Tibial nerve (tissue), 4 donors: ENCODE data around the gene ABCC10.

ENCODE experiments used
- CTCF ChIP-seq, 5 experiments: fragments of 200-600 bp in 3 of 5; fragments of 450-650 bp in 2 of 5; sonication (generic) in 3 of 5; IDR thresholded peaks; one replicate each; pipeline ENCODE4 v1.5.1; 2016 to 2019; ENCODE audit warnings: antibody characterized with exemption in 5 of 5, mild to moderate bottlenecking in 3 of 5, moderate library complexity in 2 of 5
- EP300 ChIP-seq, 2 donors: sonication (generic); formaldehyde crosslinking; IDR thresholded peaks; one replicate each; pipeline ENCODE4 v1.6.1; 2017; ENCODE audit warnings: antibody characterized with exemption in 2 of 2, mild to moderate bottlenecking in 1 of 2
- POLR2A ChIP-seq, 2 donors: fragments of 450-650 bp; IDR thresholded peaks; one replicate each; pipeline ENCODE4 v1.6.1; 2017; ENCODE audit warnings: antibody characterized with exemption in 2 of 2, mild to moderate bottlenecking in 2 of 2, moderate library complexity in 2 of 2

GRCh38 chr6:43499028-43499815 lies 71.9 kb downstream of the ABCC10 start:
- no peak for TF ChIP-seq CTCF (IDR thresholded peaks at IDR 0.05)
- TF ChIP-seq POLR2A (IDR thresholded peaks at IDR 0.05), result no peak
- no peak for TF ChIP-seq EP300 (IDR thresholded peaks at IDR 0.05)
